Inferior parietal cortex (tissue), 1 donor: Measurements from ENCODE around the gene ADAR.
A peak's percentile ranks its signal among the peaks of the same experiment; 100 is the strongest.

Source experiments
- DNase-seq: peaks from one replicate; pipeline ENCODE4 v3.0.0-alpha.2; 2016; ENCODE audit errors: extremely low spot score

ADAR gene

DNA sequence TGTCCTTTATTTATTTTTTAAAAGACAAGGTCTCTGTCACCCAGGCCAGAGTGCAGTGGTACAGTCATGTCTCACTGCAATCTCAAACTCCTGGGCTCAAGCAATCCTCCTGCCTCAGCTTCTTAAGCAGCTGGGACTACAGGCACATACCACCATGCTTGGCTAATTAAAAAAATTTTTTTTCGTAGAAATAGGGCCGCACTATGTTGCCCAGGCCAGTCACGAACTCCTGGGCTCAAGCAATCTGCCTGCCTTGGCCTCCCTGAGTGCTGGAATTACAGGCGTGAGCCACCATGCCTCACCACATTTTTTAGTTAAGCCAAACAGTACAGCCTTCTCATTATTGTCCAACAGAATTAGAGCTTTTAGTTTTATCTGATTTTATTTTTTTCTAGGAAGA, 7.4 kb upstream of the ADAR start:
- no peak for DNase-seq

DNA sequence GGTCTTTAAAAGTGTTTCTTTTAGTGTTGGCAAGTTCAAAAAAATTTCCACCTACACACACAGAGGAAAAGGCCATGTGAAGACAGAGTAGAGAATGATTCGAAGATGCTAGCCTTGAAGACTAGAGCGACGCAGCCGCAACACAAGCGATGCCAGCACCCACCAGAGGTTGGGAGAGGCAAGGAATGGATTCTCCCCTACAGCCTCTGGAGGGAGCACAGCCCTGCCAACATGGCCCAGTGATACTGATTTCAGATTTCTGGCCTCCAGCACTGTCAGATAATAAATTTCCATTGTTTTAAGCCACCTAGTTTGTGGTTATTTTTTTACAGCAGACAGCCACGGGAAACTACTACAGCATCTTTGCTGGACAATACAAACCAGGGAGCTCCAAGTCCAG, 6.9 kb upstream of the ADAR start:
- no peak for DNase-seq

DNA sequence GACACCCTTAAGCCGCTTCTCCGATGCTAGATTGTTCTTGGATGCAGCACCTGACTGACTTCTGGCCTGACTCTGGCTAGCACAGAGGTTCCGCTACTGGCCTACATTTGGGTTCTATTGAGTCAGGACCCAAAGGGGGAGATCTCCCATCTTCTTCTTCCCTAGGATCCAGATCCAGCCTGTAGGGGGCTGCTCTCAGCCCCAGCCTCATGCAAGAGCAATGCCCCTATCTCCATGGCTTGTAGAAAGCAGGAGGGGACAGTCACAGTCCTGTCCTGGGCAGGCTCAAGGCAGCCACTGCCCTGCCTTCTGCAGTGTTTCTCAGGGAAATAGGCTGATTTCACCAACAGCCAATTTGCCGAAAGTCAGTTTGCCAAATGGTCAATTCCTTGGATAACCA, 6.3 kb upstream of the ADAR start:
- no peak for DNase-seq

DNA sequence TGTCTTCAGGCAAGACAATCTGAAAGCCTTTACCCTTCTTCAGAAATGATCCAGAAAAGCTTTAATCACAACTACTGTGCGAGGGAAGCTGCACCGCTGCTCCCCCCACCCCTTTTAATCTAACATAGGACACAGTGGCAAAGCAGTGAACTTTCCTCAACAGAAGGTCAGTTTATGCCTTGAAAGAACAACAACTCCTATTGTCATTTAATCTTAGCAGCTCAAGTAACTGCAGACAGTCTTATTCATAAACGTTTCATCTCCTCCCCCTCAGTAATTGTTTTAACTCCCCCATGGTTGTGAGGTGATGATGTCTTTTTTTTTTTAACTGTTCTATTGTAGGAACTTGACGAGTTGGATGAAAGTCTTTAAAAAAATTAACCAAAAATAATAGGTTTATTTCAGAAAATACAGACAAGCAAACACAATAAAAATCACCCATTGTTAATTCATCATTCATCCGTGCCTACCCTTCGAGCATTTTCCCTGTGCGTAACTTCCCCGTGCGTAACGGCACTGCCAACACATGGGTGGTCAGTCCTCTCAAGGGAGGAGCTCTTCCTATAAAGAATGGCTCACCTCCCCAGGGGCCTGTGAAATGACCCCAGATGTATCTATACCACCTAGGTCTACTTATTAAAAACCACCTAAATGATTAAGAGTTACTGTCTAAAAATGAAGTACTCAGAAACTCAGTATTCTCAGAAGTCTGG, 3.3 kb upstream of the ADAR start:
- no peak for DNase-seq

DNA sequence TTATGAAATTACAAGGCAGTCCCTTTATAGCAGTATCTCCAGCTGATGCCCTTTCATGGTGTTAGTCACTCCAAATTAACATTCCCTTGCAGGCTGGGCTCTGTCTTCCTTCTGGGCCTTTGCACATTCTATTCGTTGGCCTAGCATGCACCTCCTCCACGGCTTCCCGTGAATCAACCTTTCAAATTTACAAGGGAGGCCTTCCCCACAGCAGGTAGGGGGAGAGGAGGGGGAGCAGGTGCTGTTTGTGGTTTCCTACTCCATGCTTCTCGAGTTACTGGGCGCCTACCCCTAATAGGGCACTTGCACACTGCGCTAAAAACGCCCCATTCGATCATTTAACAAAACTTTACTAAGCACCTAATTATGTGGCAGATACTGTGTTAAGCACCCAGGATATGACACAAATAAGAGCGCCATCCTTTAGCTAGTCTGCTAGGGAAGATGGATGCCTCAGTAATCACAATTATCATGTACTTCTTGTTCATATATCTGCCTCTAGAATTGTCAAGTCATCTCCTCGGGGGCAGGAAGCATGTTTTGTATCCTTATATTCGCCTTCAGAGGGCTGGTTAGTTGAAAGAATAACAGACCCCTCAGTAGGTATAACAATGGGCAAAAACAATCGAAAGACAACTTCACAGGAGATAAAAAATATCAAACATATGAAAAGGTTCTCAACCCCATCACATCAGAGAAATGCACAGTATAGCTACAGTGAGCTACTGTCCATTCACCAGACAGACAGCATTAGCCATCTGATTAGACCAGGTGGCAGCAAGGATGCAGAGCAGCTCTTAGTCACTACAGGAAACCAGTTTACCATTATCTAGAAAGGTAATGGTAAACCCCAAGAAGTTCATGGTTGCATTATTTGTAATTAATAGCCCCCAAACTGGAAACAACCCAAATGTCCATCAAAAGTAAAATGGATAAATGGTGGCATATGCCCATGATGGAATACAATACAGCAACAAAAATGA, 1.7 kb upstream of the ADAR start:
- DNase-seq, result no peak

DNA sequence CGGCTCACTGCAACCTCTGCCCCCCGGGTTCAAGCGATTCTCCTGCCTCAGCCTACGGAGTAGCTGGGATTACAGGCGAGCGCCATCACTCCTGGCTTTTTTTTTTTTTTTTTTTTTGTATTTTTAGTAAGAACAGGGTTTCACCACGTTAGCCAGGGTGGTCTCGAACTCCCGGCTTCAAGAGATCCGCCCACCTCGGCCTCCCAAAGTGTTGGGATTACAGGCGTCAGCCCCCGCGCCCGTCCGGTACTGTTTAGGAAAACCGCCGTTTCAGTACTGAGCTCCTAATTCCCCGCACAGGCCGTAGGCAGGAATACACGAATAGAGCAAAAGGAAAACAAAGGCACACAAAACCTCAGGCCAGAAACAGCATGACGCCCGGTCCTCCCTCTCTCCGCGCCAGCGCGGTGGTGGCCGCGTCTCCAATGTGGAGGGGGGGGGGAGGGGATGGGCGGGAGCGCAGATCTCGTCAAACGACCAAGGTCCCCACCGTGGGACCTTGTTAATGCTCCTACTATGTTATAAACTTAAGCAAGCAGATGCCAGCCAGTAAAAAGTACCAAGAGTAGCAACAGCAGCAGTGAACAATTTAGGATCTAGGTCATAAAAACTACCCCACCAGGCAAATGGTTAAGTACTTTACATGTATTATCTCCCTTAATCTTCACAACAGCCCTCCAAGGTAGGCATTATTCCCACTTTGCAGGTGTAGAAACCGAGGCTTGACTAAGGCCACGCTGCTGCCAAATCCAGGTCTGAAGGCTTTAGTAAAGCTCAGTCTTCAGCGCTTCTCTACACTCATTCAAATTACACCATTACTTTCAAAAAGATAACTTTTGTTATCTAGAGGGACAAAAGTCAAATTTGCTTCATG, 648 bp upstream of the ADAR start:
- peak; percentile 34 for DNase-seq

DNA sequence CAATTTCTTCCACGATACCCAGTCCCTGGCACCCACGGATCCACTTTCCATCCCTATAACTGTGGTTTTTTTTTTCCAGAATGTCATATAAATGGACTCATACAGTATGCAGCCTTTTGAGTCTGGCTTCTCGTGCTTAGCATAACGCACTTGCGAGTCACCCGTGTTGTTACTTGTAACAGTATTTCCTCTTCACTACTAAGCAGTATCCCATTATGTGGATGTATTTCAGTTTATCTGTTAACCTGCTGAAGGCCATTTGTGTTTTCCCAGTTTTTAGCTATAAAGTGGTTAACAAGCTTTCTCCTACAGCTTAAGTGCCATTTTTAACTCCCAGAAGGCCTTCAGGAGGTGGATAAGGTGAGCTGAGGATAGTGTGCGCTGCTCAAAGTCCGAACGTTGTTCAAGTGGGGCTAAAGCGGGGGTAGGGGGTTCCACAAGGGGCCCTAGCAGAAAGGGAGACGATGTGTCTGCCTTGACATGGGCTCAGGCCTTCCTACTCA, 829 bp downstream of the ADAR start:
- no peak for DNase-seq

DNA sequence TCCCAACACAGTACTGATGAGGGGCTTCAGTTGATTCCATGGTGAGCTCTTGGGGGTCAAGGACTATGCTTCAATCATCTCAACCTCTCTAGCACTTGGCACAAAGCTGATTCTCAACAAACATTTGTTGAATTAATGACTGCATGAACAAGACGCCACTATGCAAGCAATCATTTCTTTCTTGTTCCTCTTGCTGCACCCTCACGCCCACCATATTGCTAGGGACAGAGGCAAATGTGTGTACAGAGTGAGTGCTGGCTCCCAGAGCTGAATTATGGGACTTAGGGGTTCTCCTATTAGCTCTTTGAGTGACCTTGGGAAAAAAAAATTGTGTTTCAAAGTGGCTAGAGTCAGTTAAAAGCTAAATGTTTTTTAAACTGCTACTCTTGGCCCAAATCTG, 2.5 kb downstream of the ADAR start:
- DNase-seq, result no peak

DNA sequence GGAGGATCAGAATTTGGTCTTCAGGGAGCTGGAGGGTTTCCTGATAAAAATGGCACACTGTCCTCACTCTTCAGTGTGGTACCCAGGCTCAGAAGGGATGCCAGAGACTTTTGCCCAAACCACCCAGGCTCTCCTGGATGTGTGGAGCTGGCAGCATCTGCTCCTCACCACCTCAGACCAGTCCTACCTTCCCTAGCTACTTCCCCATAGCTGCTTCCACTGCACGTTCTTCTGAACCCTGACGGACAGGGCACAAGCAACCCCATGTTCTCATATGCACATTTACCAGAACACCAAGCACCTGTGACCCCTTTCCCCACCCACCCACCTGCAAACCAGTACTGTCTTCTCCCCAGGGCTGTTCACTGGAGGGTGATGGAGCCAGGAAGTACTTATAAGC, 4.7 kb downstream of the ADAR start:
- DNase-seq, result no peak

DNA sequence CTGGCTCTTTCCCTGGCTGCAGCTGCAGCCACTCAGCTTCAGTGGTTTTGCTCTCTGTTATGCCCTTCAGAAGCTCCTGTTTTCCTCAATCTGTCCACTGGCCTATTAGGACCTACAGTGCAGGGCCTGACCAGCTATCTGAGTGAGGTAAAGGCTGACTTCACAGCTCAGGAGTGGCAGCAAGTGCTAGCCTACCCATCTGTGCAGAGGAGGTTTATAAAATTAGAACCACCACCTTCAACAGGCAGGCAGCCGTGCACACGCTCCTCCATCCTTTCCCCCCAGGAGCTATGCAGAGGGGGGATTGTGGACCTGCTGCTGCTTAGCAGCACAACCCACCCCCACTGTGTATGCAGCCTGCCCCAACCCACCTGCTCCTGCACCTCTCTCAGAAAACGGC, 8.3 kb downstream of the ADAR start:
- DNase-seq, result no peak

DNA sequence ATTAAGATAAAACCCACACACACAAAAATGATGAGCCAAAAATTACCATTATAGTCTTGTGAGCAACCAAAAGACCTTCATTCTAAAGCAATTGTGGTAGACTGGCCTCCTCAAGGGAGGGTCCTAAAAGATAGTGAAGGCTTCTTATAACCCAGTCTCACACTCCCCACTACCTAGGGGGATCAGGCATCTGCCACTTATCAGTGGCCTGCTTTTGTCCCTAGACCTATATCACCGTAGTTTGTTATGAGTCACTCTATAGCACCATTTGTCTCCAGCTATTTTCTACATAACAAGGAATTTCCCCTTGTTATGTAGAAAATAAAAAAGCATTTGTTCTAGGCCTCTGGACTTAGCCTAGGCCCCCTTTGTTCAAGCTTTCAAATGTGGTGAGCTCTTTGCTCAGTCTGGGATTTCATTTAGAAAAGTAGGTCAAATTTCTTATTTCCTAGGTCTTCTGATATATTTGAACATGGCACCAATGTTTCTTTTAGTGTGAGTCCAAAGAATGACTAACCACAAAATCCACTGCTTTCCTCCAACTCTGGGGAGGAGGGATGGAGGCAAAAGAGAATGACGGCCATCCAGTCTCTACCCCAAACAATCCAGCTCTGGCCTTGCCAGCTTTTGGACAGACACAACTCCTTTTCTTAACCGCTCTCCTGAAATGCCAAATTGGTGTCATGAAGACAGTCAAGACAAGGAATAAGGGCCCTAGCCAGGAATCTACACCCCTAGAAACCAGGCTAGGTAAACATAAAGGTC, 8.9 kb downstream of the ADAR start:
- peak; percentile 38 for DNase-seq

DNA sequence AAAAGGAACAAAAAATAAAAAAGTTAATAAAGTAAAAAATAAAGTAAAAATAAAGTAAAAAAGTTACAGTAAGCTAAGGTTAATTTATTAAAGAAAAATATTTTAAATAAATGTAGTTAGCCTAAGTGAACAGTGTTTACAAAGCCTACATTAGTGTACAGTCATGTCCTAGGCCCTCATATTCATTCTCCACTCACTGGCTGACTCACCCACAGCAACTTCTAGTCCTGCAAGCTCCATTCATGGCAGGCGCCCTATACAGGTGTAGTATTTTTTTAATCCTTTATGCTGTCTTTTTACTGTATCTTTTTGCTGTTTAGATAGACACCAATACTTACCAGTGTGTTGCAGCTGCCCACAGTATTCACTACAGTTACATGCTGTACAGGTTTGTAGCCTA, 12.4 kb downstream of the ADAR start:
- no peak for DNase-seq

DNA sequence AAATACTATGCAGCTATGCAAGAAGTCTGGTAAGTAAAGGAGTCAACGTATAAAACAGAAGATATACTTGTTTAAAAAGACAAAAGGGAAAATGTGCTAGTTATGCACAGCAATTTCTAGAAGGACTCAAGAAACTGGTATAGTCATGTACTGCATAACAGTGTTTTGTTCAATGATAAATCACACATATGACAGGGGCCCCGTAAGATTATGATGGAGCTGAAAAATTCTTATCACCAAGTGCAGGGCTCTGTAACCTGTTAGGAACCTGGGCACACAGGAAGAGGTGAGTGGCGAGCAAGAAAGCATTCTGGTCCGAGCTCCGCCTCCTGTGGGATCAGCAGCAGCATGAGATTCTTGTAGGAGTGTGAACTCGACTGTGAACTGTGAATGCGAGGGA, 13.2 kb downstream of the ADAR start:
- DNase-seq, result no peak

DNA sequence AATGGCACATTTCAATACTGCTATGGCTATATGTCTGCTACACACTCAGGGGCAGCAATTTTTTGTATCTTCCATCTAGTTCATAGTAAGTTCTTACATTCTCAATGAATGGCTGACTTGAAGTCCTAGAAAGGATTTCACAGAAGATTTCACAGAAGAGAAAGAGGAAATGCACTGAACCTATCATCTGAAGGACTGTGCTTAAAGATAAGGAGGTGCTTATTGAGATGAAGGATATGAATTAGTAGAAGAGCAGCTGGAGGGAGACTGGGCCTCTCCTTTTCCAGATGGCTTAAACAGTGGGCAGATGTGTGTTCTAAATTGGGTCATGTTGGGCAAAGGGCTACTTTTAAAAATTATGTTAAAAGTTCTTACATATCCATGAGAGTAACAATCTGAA, 14.6 kb downstream of the ADAR start:
- DNase-seq, result no peak

DNA sequence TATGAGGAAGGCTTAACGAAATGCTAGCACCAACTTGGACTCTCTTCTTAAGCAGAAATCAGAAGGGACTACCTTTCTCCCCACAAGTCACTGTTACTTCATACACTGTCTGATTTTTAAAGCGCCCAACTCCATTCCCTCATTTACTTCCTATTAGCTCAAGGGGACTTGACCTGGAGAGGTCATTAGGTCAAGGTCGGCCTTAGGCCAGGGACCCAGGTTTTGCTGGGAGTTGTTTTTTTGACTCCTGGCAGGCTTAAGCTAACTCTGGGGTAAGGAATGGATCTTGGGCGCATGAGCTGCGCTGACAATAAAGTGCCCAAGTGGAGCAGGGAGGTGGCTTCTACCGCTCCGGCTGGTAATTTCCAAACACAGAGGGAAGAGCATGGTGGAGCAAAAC, 16.8 kb downstream of the ADAR start:
- DNase-seq, result no peak

DNA sequence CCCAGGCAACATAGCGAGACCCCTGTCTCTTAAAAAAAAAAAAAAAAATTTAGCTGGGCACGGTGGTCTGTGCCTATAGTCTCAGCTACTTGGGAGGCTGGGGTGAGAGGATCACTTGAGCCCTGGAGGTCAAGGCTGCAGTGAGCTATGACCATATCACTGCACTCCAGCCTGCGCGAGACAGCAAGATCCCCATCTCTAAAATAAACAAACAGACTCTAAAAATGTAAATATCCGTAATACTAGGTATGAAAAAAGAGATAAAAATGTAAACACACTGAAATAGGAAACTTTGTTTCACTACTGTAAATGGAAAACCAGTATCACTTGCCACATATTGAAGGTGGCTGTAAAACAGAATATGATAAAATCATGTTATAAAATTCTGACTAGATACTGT, 17.2 kb downstream of the ADAR start:
- DNase-seq, result no peak

DNA sequence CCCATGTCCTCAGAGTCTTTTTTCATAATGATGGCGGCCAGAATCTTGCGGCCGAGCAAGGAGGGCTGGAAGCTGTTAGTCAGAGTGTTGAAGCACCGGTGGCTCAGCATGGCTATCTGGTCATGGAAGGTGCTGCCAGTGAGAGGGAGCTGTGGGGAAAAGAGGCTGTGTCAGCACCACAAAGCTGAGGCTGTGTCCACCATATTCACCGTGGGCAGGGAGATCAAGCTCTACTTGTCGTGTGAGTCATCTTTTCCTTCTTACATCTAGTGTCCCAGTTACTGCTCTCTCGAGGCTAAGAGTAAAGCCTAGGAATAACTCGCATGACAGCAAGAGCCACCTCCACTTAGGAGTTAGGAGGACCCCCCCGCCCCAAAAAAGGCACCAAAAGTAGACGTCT, 18.2 kb downstream of the ADAR start:
- no peak for DNase-seq

DNA sequence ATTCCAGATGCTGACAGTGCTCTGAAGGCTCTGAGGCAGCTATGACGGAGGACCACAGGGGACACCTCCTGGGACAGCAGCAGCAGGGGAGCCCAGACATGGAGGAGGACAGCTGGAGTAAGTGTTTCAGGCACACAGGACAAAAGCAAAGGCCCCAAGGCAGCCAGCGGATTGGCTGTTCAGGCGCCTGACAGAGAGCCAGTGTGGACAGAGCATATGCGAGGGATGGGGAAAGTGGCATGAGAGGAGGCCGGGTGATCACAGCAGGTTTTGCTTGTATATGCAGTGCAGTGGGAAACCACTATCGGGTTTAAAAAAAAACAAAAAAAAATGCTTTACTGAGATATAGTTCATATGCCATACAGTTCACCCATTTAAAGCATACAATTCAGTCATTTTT, 21.3 kb downstream of the ADAR start:
- DNase-seq, result no peak

DNA sequence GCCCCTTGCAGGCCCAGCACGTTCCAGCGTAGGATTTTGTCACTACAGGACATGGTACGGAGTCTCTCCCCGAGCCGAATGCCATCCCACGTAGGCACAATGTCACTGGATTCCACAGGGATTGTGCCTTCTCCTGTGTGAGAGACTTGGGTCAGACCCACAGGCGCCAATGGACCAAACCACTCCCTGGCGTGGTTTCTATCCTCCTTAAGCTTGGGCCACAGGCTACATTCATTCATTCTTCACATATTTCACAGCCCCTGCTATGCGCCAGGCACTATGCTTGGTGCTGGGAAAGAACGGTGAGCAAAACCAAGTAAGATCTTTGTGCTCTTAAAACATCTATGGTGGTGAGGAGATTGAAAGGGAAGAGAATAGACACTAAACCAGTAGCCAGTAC, 21.8 kb downstream of the ADAR start:
- DNase-seq, result no peak

DNA sequence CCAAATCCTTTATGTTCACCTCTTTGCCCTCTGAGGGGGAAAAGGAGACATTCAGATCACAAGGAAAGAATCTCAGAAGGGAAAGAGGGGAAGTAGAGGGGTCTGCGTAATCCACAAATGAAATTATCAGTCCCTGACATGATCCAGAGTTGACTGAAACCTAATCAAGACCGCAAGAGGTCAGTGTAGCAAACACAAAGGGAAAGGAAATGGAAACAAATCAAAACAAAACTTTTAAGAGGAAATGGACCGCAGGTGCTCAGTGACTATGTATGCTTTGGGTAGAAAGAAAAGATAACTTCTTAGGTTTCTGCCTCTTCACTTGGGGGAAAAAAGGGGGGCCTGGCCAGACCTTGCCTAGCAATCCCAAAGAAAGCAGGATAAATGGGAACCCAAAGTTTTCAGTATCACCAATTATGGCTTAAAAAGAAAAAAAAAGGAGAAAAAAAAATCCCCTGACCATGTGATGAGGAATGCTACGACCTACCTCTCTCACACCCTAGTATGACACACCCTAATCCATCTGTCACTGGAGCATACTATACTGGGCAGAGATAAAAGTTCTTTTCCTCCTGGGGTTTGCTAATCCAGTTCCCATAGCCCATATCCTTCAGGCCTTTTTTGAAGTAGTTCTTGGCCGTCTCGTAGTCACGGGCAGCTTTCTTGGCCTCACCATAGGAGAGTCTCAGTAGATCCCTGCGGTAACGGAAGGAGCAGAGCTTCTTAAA, 23.6 kb downstream of the ADAR start:
- DNase-seq, result no peak

DNA sequence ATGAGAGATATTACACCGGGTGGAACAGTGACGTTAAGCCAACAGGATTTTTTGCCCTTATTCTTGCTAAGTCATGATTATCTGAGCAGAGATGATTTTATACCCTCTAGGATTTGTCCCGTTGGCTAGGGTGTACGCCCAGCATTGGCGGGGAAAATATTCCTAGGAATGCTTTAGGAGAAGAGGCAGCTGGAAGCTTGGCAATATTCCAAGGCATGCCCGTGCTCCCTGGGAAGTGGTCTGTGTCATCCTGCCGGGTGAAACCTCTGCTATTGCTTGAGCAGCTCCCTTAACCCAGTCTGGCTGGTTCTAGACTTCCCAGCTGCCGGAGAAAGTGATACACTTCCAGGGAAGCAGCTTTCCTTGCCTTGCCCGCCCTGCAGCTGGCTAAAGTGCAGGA, 24.2 kb downstream of the ADAR start:
- DNase-seq, result no peak
